Fibroblast of mammary gland (primary cell): ENCODE data around the gene GTSE1.

Experiments
- DNase-seq: peaks from one replicate; pipeline ENCODE4 v3.0.0-alpha.2; 2010; ENCODE audit warnings: low read depth
- H3K4me3 ChIP-seq: 2 replicates; pipeline ENCODE4 v1.5.1; 2011; ENCODE audit warnings: low read depth, mild to moderate bottlenecking, low read length, moderate library complexity; ENCODE audit not compliant: control insufficient read depth
- CTCF ChIP-seq: conservative IDR thresholded peaks from 2 replicates; pipeline ENCODE4 v1.5.1; 2011; ENCODE audit warnings: low read depth, low read length, inconsistent platforms; ENCODE audit not compliant: control insufficient read depth, insufficient read depth

The GTSE1 gene

GRCh38 chr22:46267431-46268279 lies 29.0 kb upstream of the GTSE1 start, which contains the start of gene TTC38:
TSS of gene TTC38 (plus strand) at chr22:46268008. CDS start at chr22:46268040, 32 bp downstream.
- TF ChIP-seq CTCF: no peak
- H3K4me3 ChIP-seq: peak within 1 kb of the TSS; percentile 80
- peak; percentile 63 for DNase-seq

GRCh38 chr22:46269564-46269963 lies 27.1 kb upstream of the GTSE1 start:
- TF ChIP-seq CTCF: no peak
- no peak for DNase-seq
- H3K4me3 ChIP-seq: no peak overlapping the region

- H3K4me3 ChIP-seq: no peak overlapping the region
- no peak for DNase-seq
- no peak for TF ChIP-seq CTCF
These were observed 24.5 kb upstream of the GTSE1 start for GRCh38 chr22:46272196-46272595.

- no peak overlapping the region for H3K4me3 ChIP-seq
- TF ChIP-seq CTCF: no peak
- DNase-seq: no peak
These were observed 23.8 kb upstream of the GTSE1 start for GRCh38 chr22:46272762-46273431.

- DNase-seq: no peak
- TF ChIP-seq CTCF: no peak
- no peak overlapping the region for H3K4me3 ChIP-seq
These were observed 23.1 kb upstream of the GTSE1 start for GRCh38 chr22:46273432-46274148.

- no peak for TF ChIP-seq CTCF
- no peak for DNase-seq
- H3K4me3 ChIP-seq: no peak overlapping the region
These were observed 22.3 kb upstream of the GTSE1 start for GRCh38 chr22:46274381-46274780.
